NCI-H2081 treated with DMSO at 0.1 percent for 48 hours (cell line): ENCODE data around the gene SLC35D2.
"Not testable (repeated sequence)": the region's sequence is repeated elsewhere in the genome, so short reads cannot be mapped to it uniquely, and the experiment has no call there.

Experiments
- DNase-seq: peaks from one replicate; lab custom pipeline; 2025; lab: John Stamatoyannopoulos, UW

The SLC35D2 gene

GRCh38 chr9:96309850-96310249, 73.7 kb downstream of the SLC35D2 start:
- no peak for DNase-seq

GRCh38 chr9:96306958-96307357, 76.6 kb downstream of the SLC35D2 start:
- not testable (repeated sequence) for DNase-seq

GRCh38 chr9:96305171-96305570, 78.3 kb downstream of the SLC35D2 start:
- no peak for DNase-seq

GRCh38 chr9:96304230-96304629, 79.3 kb downstream of the SLC35D2 start:
- DNase-seq, result no peak

GRCh38 chr9:96302021-96302420, 81.5 kb downstream of the SLC35D2 start, which contains the start of gene HSD17B3:
Gene HSD17B3 (minus strand): TSS chr9:96302176. CDS start chr9:96302104, 72 bp downstream.
- no peak for DNase-seq

- DNase-seq, result no peak
Measured at GRCh38 chr9:96299823-96300222, 83.7 kb downstream of the SLC35D2 start.

GRCh38 chr9:96294159-96294545, 89.4 kb downstream of the SLC35D2 start:
- DNase-seq, result no peak

- DNase-seq, result no peak
Measured at GRCh38 chr9:96293498-96294158, 89.9 kb downstream of the SLC35D2 start.

- no peak for DNase-seq
Measured at GRCh38 chr9:96289392-96289791, 94.1 kb downstream of the SLC35D2 start.

- DNase-seq, result no peak
Measured at GRCh38 chr9:96281641-96282040, 101.9 kb downstream of the SLC35D2 start.

GRCh38 chr9:96279932-96280331, 103.6 kb downstream of the SLC35D2 start:
- DNase-seq, result no peak

GRCh38 chr9:96274939-96275338, 108.6 kb downstream of the SLC35D2 start:
- no peak for DNase-seq
